IMR-90 (cell line): ENCODE measurements around the gene PAX5. TPM values are rescaled to one million over a fixed set of nuclear protein-coding genes. Genes with fewer than 3 reads are reported as not detected.

ENCODE experiments used
- ATAC-seq: fragments of 200-7000 bp; cut with Tn5 transposase; 2 replicates; pipeline ENCODE4 v1.9.1; 2020; ENCODE audit warnings: low read depth, mild to moderate bottlenecking, moderate library complexity
- BruUV-seq: library from RNA; stranded (reverse); fragments of 400-500 nt; replicated peaks from 2 replicates; lab custom pipeline; 2021; lab: Mats Ljungman, UMichigan
- CTCF ChIA-PET: fragments of 300-600 bp; formaldehyde crosslinking; extraction: SDS; loops from one replicate; lab custom pipeline; 2021; ENCODE audit warnings: antibody characterized with exemption; lab: Yijun Ruan, JAX
- POLR2A ChIA-PET: fragments of 300-600 bp; sonication (Branson Sonifier 250); formaldehyde crosslinking; loops from one replicate; lab custom pipeline; 2022; ENCODE audit warnings: antibody characterized with exemption; ENCODE audit not compliant: unreplicated experiment; lab: Charles Lee
- DNase-seq: peaks from one replicate; pipeline ENCODE4 v3.0.0; 2013
- H2AFZ ChIP-seq: replicated peaks from 2 replicates; pipeline ENCODE3; 2013; ENCODE audit warnings: low read length, mild to moderate bottlenecking; ENCODE audit not compliant: poor library complexity
- H2AK5ac ChIP-seq: 2 replicates; pipeline ENCODE4 v1.6.1; 2013; ENCODE audit warnings: low read depth, low read length, inconsistent platforms
- H2AK9ac ChIP-seq: replicated peaks from 2 replicates; pipeline ENCODE3; 2013; ENCODE audit warnings: mild to moderate bottlenecking, low read depth, low read length, moderate library complexity; ENCODE audit not compliant: poor library complexity
- H2BK120ac ChIP-seq: 2 replicates; pipeline ENCODE4 v1.6.1; 2013; ENCODE audit warnings: low read depth, low read length, inconsistent platforms
- H2BK15ac ChIP-seq: 3 replicates; pipeline ENCODE4 v1.6.1; 2013; ENCODE audit warnings: low read depth, low read length, inconsistent platforms
- H2BK20ac ChIP-seq: 2 replicates; pipeline ENCODE4 v1.6.1; 2013; ENCODE audit warnings: low read depth, mild to moderate bottlenecking, inconsistent platforms, low read length, moderate library complexity
- H2BK5ac ChIP-seq: 2 replicates; pipeline ENCODE4 v1.6.1; 2013; ENCODE audit warnings: mild to moderate bottlenecking, low read depth, low read length, inconsistent platforms; ENCODE audit not compliant: poor library complexity, severe bottlenecking
- H3K14ac ChIP-seq: replicated peaks from 2 replicates; pipeline ENCODE4 v1.6.1; 2013; ENCODE audit warnings: low read depth, low read length, inconsistent platforms
- H3K18ac ChIP-seq: 2 replicates; pipeline ENCODE4 v1.6.1; 2013; ENCODE audit warnings: low read depth, low read length, control low read depth
- H3K23ac ChIP-seq: 2 replicates; pipeline ENCODE4 v1.6.1; 2013; ENCODE audit warnings: low read depth, low read length, inconsistent platforms
- H3K27ac ChIP-seq: 2 replicates; pipeline ENCODE4 v1.5.1; 2013; ENCODE audit warnings: mild to moderate bottlenecking, control low read depth, low read length; ENCODE audit not compliant: insufficient read depth
- H3K27me3 ChIP-seq: 2 replicates; pipeline ENCODE4 v1.6.1; 2013; ENCODE audit warnings: low read length; ENCODE audit not compliant: control insufficient read depth, insufficient read depth
- H3K36me3 ChIP-seq: 2 replicates; pipeline ENCODE4 v1.6.1; 2013; ENCODE audit warnings: low read length, mixed read lengths; ENCODE audit not compliant: control insufficient read depth, insufficient read depth
- H3K4ac ChIP-seq: 2 replicates; pipeline ENCODE4 v1.6.1; 2013; ENCODE audit warnings: low read depth, low read length, inconsistent platforms
- H3K4me1 ChIP-seq: 2 replicates; pipeline ENCODE4 v1.6.1; 2013; ENCODE audit warnings: low read length, mixed read lengths; ENCODE audit not compliant: control insufficient read depth, insufficient read depth
- H3K4me2 ChIP-seq: 2 replicates; pipeline ENCODE4 v1.6.1; 2013; ENCODE audit warnings: low read depth, mild to moderate bottlenecking, control low read depth, low read length, moderate library complexity
- H3K4me3 ChIP-seq: 2 replicates; pipeline ENCODE4 v1.5.1; 2013; ENCODE audit warnings: low read depth, mild to moderate bottlenecking, control low read depth, low read length, moderate library complexity; ENCODE audit not compliant: insufficient read depth
- H3K56ac ChIP-seq: 2 replicates; pipeline ENCODE4 v1.6.1; 2013; ENCODE audit warnings: low read length, inconsistent platforms; ENCODE audit not compliant: insufficient read depth; ENCODE audit errors: extremely low read depth
- H3K79me1 ChIP-seq, 2 experiments: 2 replicates each; pipeline ENCODE4 v1.6.1; 2013; ENCODE audit warnings: low read length in 2 of 2, inconsistent platforms in 1 of 2, low read depth in 1 of 2
- H3K9ac ChIP-seq: 2 replicates; pipeline ENCODE4 v1.6.1; 2013; ENCODE audit warnings: low read depth, low read length, control low read depth
- H3K9me1 ChIP-seq: 2 replicates; pipeline ENCODE4 v1.6.1; 2013; ENCODE audit warnings: low read length, inconsistent platforms; ENCODE audit not compliant: insufficient read depth
- H3K9me3 ChIP-seq: 2 replicates; pipeline ENCODE4 v1.6.1; 2013; ENCODE audit warnings: low read length; ENCODE audit not compliant: control insufficient read depth, insufficient read depth
- H4K20me1 ChIP-seq: 2 replicates; pipeline ENCODE4 v1.6.1; 2013; ENCODE audit warnings: low read length, inconsistent platforms; ENCODE audit not compliant: insufficient read depth
- H4K5ac ChIP-seq: 2 replicates; pipeline ENCODE4 v1.6.1; 2013; ENCODE audit warnings: mild to moderate bottlenecking, low read depth, low read length, control low read depth
- H4K8ac ChIP-seq, 2 experiments: 2 replicates each; pipeline ENCODE4 v1.6.1; 2013; ENCODE audit warnings: low read depth in 2 of 2, low read length in 2 of 2, control low read depth in 1 of 2, inconsistent platforms in 1 of 2
- H4K91ac ChIP-seq: 2 replicates; pipeline ENCODE4 v1.6.1; 2013; ENCODE audit warnings: low read depth, low read length, inconsistent platforms; ENCODE audit not compliant: insufficient read depth
- CEBPB ChIP-seq: IDR thresholded peaks from 2 replicates; pipeline ENCODE4 v1.6.1; 2012; ENCODE audit warnings: low read depth, low read length, improper control_type of control experiment
- MAZ ChIP-seq: IDR thresholded peaks from 2 replicates; pipeline ENCODE4 v1.6.1; 2012; ENCODE audit warnings: low read depth, mild to moderate bottlenecking, low read length, improper control_type of control experiment, moderate library complexity, borderline replicate concordance
- MXI1 ChIP-seq: IDR thresholded peaks from 2 replicates; pipeline ENCODE4 v1.6.1; 2012; ENCODE audit warnings: low read depth, mild to moderate bottlenecking, low read length, moderate library complexity, borderline replicate concordance
- WGBS, 2 experiments: methylation state at CpG; one replicate each; pipeline versions ENCODE4 v1.1.5 to v1.1.7; 2013; ENCODE audit warnings: missing lambda C conversion rate in 2 of 2; ENCODE audit not compliant: insufficient read length in 1 of 2; ENCODE audit errors: extremely low coverage in 2 of 2; 5-methylcytosine and 5-hydroxymethylcytosine counted together
- dilution Hi-C: fragments of 300-500 bp; cut with HindIII; formaldehyde crosslinking; loops from one replicate; pipeline ENCODE4 v1.14.3; 2018; ENCODE audit warnings: low sequenced_read_pairs; ENCODE audit not compliant: unreplicated experiment
- in situ Hi-C: fragments of 300-500 bp; cut with MboI; formaldehyde crosslinking; loops from 3 replicates; pipeline ENCODE4 v1.14.3; 2019; ENCODE audit warnings: low sequenced_read_pairs, inconsistent platforms, mixed read lengths
- intact Hi-C: fragments of 100-400 bp; cut with micrococcal nuclease; formaldehyde crosslinking; loops from 2 replicates; pipeline ENCODE4 v1.10.0; 2022
- polyA plus RNA-seq, 3 experiments: library from polyadenylated mRNA; depleted of rRNA; stranded (reverse); fragments of >200 nt; gene quantifications; 2 replicates each; pipeline ENCODE4 v1.2.3, GENCODE V29; 2012; ENCODE audit warnings: low replicate concordance in 1 of 3
- total RNA-seq: library from RNA; depleted of rRNA; stranded (reverse); fragments of >200 nt; gene quantifications from 2 replicates; pipeline ENCODE4 v1.2.3, GENCODE V29; 2012

The PAX5 gene
- total and polyA plus RNA-seq, 2 of the 4 experiments (the other 2 are of a cell fraction): not detected

DNA sequence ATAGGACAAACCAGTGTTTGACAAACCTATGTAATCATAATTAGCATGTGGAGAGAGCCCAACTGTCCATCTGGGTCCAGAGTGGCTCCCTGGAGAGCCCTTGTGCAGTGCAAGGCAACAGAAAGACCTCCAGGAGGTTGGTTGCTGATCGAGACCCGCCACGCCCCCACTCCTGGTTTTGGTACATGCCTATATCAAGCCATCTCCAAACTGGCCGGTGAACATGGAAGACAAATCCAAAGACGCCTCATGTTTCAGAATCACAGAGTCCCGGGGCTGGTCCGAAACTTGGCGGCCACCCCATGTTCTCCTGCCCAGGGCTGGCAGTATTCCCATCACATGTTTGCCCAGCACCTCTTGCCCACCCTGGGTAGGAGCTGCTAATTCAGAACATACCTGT, 140.2 kb downstream of the PAX5 start:
- H2BK5ac ChIP-seq: no peak overlapping the region
- no peak overlapping the region for H3K23ac ChIP-seq
- H3K4ac ChIP-seq: no peak overlapping the region
- no peaks in the 10 kb centered on the region for H3K36me3 ChIP-seq
- peaks cover 55% of the 10 kb centered on the region for H3K27me3 ChIP-seq
- H3K4me3 ChIP-seq: no peak overlapping the region
- H3K56ac ChIP-seq: no peak overlapping the region
- no peak overlapping the region for H2BK20ac ChIP-seq
- dilution Hi-C loops (no loop called here), in situ Hi-C loops (no loop called here), intact Hi-C loops (no loop called here)
- no peak overlapping the region for H2AFZ ChIP-seq
- CTCF ChIA-PET: no interaction called here
- no peak overlapping the region for H3K9ac ChIP-seq
- no peak overlapping the region for H4K8ac ChIP-seq
- H3K27ac ChIP-seq: no peak overlapping the region
- no peak overlapping the region for H3K18ac ChIP-seq
- POLR2A ChIA-PET: no interaction called here
- no peak overlapping the region for H2AK5ac ChIP-seq
- no TSS peak for BruUV-seq
- H3K9me1 ChIP-seq: no peaks in the 10 kb centered on the region
- ATAC-seq: no peak
- H3K4me1 ChIP-seq: no peaks in the 10 kb centered on the region
- 47% methylated on average over 4 of the region's 8 CpGs; no CpG with 5 or more reads in 1 of the 2 experiments for WGBS, 2 experiments
- TF ChIP-seq MXI1 (no peak), CEBPB (no peak), MAZ (no peak)
- no peak overlapping the region for H2BK15ac ChIP-seq
- no peak overlapping the region for H3K4me2 ChIP-seq
- no peaks in the 10 kb centered on the region for H3K79me1 ChIP-seq
- H2BK120ac ChIP-seq: no peak overlapping the region
- no peak overlapping the region for H3K14ac ChIP-seq
- H2AK9ac ChIP-seq: no peak overlapping the region
- no peaks in the 10 kb centered on the region for H4K20me1 ChIP-seq
- H3K9me3 ChIP-seq: no peaks in the 10 kb centered on the region
- no peak overlapping the region for H4K91ac ChIP-seq
- H4K5ac ChIP-seq: no peak overlapping the region
- no peak for DNase-seq
